WERI-Rb-1 (cell line): Measurements from ENCODE around the gene SH2D3A.
"Not testable (repeated sequence)": the region's sequence is repeated elsewhere in the genome, so short reads cannot be mapped to it uniquely, and the experiment has no call there.

Experiments used
- DNase-seq: peaks from one replicate; pipeline ENCODE4 v3.0.0-alpha.2; 2020
- H3K27ac ChIP-seq: fragments of 250-450 bp; sonication (Bioruptor Pico); 2 replicates; pipeline ENCODE4 v1.5.1; 2020; ENCODE audit warnings: mild to moderate bottlenecking, moderate library complexity
- H3K27me3 ChIP-seq: fragments of 250-450 bp; sonication (Bioruptor Pico); 2 replicates; pipeline ENCODE4 v1.5.1; 2021; ENCODE audit warnings: mild to moderate bottlenecking, low read depth, moderate library complexity; ENCODE audit not compliant: insufficient read depth, severe bottlenecking
- H3K36me3 ChIP-seq: fragments of 250-450 bp; sonication (Bioruptor Pico); 2 replicates; pipeline ENCODE4 v1.5.1; 2020; ENCODE audit warnings: mild to moderate bottlenecking, moderate library complexity
- H3K4me3 ChIP-seq: 2 replicates; pipeline ENCODE4 v1.5.1; 2011; ENCODE audit warnings: low read depth, mild to moderate bottlenecking, control low read depth, low read length
- H3K9me3 ChIP-seq: fragments of 250-450 bp; sonication (Bioruptor Pico); 2 replicates; pipeline ENCODE4 v1.5.1; 2021; ENCODE audit warnings: mild to moderate bottlenecking, moderate library complexity; ENCODE audit not compliant: severe bottlenecking
- CTCF ChIP-seq: IDR thresholded peaks from 2 replicates; pipeline ENCODE4 v1.5.1; 2011; ENCODE audit warnings: low read depth, mild to moderate bottlenecking, control low read depth, inconsistent platforms, low read length

SH2D3A gene

GRCh38 chr19:6769006-6769619 lies 1.9 kb upstream of the SH2D3A start:
- DNase-seq, result no peak
- peak; percentile 39; the same call in 1 of the 2 replicates for TF ChIP-seq CTCF
- Histone ChIP-seq H3K9me3 (no peaks in the 10 kb centered on the region), H3K27ac (no peak overlapping the region), H3K27me3 (peaks cover 14% of the 10 kb centered on the region), H3K4me3 (no peak overlapping the region), H3K36me3 (no peaks in the 10 kb centered on the region)

- Histone ChIP-seq H3K4me3 (no peak overlapping the region), H3K36me3 (no peaks in the 10 kb centered on the region), H3K27ac (no peak overlapping the region), H3K9me3 (no peaks in the 10 kb centered on the region), H3K27me3 (peaks cover 14% of the 10 kb centered on the region)
- TF ChIP-seq CTCF, result no peak
- DNase-seq, result no peak
Observed at GRCh38 chr19:6768236-6768785, 1.1 kb upstream of the SH2D3A start.

GRCh38 chr19:6767081-6767356 lies 216 bp downstream of the SH2D3A start:
- no peaks in the 10 kb centered on the region for H3K36me3 ChIP-seq
- no peak overlapping the region for H3K27ac ChIP-seq
- H3K27me3 ChIP-seq, result peaks cover 14% of the 10 kb centered on the region
- TF ChIP-seq CTCF, result no peak
- no peak for DNase-seq
- H3K4me3 ChIP-seq, result peak overlapping the region; percentile 36
- no peaks in the 10 kb centered on the region for H3K9me3 ChIP-seq

- TF ChIP-seq CTCF, result no peak
- DNase-seq, result no peak
Observed at GRCh38 chr19:6766357-6767080, 716 bp downstream of the SH2D3A start.

GRCh38 chr19:6765738-6766356 lies 1.4 kb downstream of the SH2D3A start:
- H3K36me3 ChIP-seq, result no peaks in the 10 kb centered on the region
- peaks cover 14% of the 10 kb centered on the region for H3K27me3 ChIP-seq
- no peak overlapping the region for H3K27ac ChIP-seq
- H3K9me3 ChIP-seq, result peaks cover 3% of the 10 kb centered on the region
- H3K4me3 ChIP-seq, result no peak overlapping the region
- no peak for DNase-seq
- TF ChIP-seq CTCF, result no peak

More at GRCh38 chr19:6766357-6767080, 716 bp downstream of the SH2D3A start:
- H3K36me3 ChIP-seq, result no peaks in the 10 kb centered on the region
- peak overlapping the region; percentile 36 for H3K4me3 ChIP-seq
- no peaks in the 10 kb centered on the region for H3K9me3 ChIP-seq
- peaks cover 14% of the 10 kb centered on the region for H3K27me3 ChIP-seq
- H3K27ac ChIP-seq, result no peak overlapping the region

GRCh38 chr19:6762253-6762797 lies 4.9 kb downstream of the SH2D3A start:
- not testable (repeated sequence) for H3K27me3 ChIP-seq, H3K27ac ChIP-seq, H3K4me3 ChIP-seq, H3K9me3 ChIP-seq, DNase-seq, H3K36me3 ChIP-seq
